Activated CD8-positive, alpha-beta memory T cell treated with anti-CD3 and anti-CD28 coated beads for 36 hours (primary cell): ENCODE data around the gene COL5A2. TPM values are rescaled to one million over a fixed set of nuclear protein-coding genes. Genes with fewer than 3 reads are reported as not detected.

ENCODE experiments used
- CTCF ChIA-PET: fragments of 350-600 bp; sonication (Branson Sonifier 250); formaldehyde crosslinking; loops from one replicate; lab custom pipeline; 2021; ENCODE audit warnings: antibody characterized with exemption; lab: Charles Lee
- POLR2A ChIA-PET: fragments of 350-600 bp; sonication (Branson Sonifier 250); formaldehyde crosslinking; loops from one replicate; lab custom pipeline; 2021; ENCODE audit warnings: antibody characterized with exemption; lab: Charles Lee
- total RNA-seq, 2 experiments: library from RNA; stranded (reverse); gene quantifications; one replicate each; pipeline ENCODE4 v1.2.3, GENCODE V29; 2021

COL5A2 gene
- total RNA-seq, 2 experiments from 2014 or later: 1.4 to 1.5 TPM

- CTCF ChIA-PET: no interaction called here
These were observed 159.4 kb downstream of the COL5A2 start for GRCh38 chr2:189020179-189020578.

GRCh38 chr2:189018631-189019030, 160.9 kb downstream of the COL5A2 start:
- CTCF ChIA-PET: no interaction called here
- POLR2A ChIA-PET: no interaction called here

More at GRCh38 chr2:189020179-189020578, 159.4 kb downstream of the COL5A2 start:
- POLR2A ChIA-PET: no interaction called here

- ChIA-PET POLR2A (no interaction called here), CTCF (no interaction called here)
These were observed 163.2 kb downstream of the COL5A2 start for GRCh38 chr2:189016311-189016861.

- ChIA-PET POLR2A (no interaction called here), CTCF (no interaction called here)
These were observed 164.2 kb downstream of the COL5A2 start for GRCh38 chr2:189015359-189015758.

GRCh38 chr2:189014449-189015138, 165.0 kb downstream of the COL5A2 start:
- ChIA-PET CTCF (no interaction called here), POLR2A (no interaction called here)

- POLR2A ChIA-PET: no interaction called here
- CTCF ChIA-PET: no interaction called here
These were observed 165.7 kb downstream of the COL5A2 start for GRCh38 chr2:189013671-189014448.

GRCh38 chr2:189013031-189013430, 166.5 kb downstream of the COL5A2 start:
- ChIA-PET POLR2A (no interaction called here), CTCF (no interaction called here)

- ChIA-PET CTCF (no interaction called here), POLR2A (no interaction called here)
These were observed 167.2 kb downstream of the COL5A2 start for GRCh38 chr2:189012351-189012750.

- POLR2A ChIA-PET: no interaction called here
- CTCF ChIA-PET: no interaction called here
These were observed 169.0 kb downstream of the COL5A2 start for GRCh38 chr2:189010536-189010935.

GRCh38 chr2:189008555-189009262, 170.9 kb downstream of the COL5A2 start:
- POLR2A ChIA-PET: no interaction called here
- CTCF ChIA-PET: no interaction called here

- ChIA-PET CTCF (no interaction called here), POLR2A (no interaction called here)
These were observed 177.5 kb downstream of the COL5A2 start for GRCh38 chr2:189002079-189002478.

- POLR2A ChIA-PET: no interaction called here
- CTCF ChIA-PET: no interaction called here
These were observed 179.3 kb downstream of the COL5A2 start for GRCh38 chr2:189000221-189000620.

GRCh38 chr2:188997263-188997662, 182.3 kb downstream of the COL5A2 start:
- ChIA-PET CTCF (no interaction called here), POLR2A (no interaction called here)

- POLR2A ChIA-PET: no interaction called here
- CTCF ChIA-PET: no interaction called here
These were observed 186.3 kb downstream of the COL5A2 start for GRCh38 chr2:188993247-188993646.

GRCh38 chr2:188986839-188987238, 192.7 kb downstream of the COL5A2 start:
- ChIA-PET POLR2A (no interaction called here), CTCF (no interaction called here)

GRCh38 chr2:188984680-188985079, 194.9 kb downstream of the COL5A2 start:
- ChIA-PET POLR2A (no interaction called here), CTCF (no interaction called here)

- POLR2A ChIA-PET: no interaction called here
These were observed 195.5 kb downstream of the COL5A2 start for GRCh38 chr2:188984065-188984491.

GRCh38 chr2:188983427-188984064, 196.0 kb downstream of the COL5A2 start:
- CTCF ChIA-PET: no interaction called here
- POLR2A ChIA-PET: no interaction called here

More at GRCh38 chr2:188984065-188984491, 195.5 kb downstream of the COL5A2 start:
- CTCF ChIA-PET: no interaction called here
